Endodermal cell (in vitro differentiated cells): ENCODE results near the gene ZMYM2. TPM values are rescaled to one million over a fixed set of nuclear protein-coding genes. Genes with fewer than 3 reads are reported as not detected.

Experiments
- DNase-seq: peaks from one replicate; pipeline ENCODE4 v3.0.0-alpha.2; 2017
- H3K27ac ChIP-seq: 2 replicates; pipeline ENCODE4 v1.5.1; 2013; ENCODE audit warnings: mild to moderate bottlenecking, low read depth, low read length, moderate library complexity
- H3K27me3 ChIP-seq: 2 replicates; pipeline ENCODE4 v1.6.1; 2013; ENCODE audit warnings: mild to moderate bottlenecking, low read length, moderate library complexity; ENCODE audit not compliant: insufficient read depth, control insufficient read depth, poor library complexity, severe bottlenecking
- H3K36me3 ChIP-seq: 2 replicates; pipeline ENCODE4 v1.7.0; 2013; ENCODE audit warnings: mild to moderate bottlenecking, low read length, moderate library complexity; ENCODE audit not compliant: control insufficient read depth, insufficient read depth
- H3K4me1 ChIP-seq: one replicate; pipeline ENCODE4 v1.7.0; 2013; ENCODE audit warnings: low read length; ENCODE audit not compliant: control insufficient read depth, insufficient read depth
- H3K4me3 ChIP-seq: 2 replicates; pipeline ENCODE4 v1.5.1; 2013; ENCODE audit warnings: mild to moderate bottlenecking, low read length, moderate library complexity
- H3K9ac ChIP-seq: 2 replicates; pipeline ENCODE4 v1.6.1; 2013; ENCODE audit warnings: mild to moderate bottlenecking, low read length, moderate library complexity; ENCODE audit not compliant: poor library complexity, severe bottlenecking; ENCODE audit errors: extremely low read depth
- H3K9me3 ChIP-seq: 2 replicates; pipeline ENCODE4 v1.6.1; 2013; ENCODE audit warnings: mild to moderate bottlenecking, low read length, moderate library complexity; ENCODE audit not compliant: control insufficient read depth
- H3K27ac Mint-ChIP-seq: 2 replicates; pipeline ENCODE4 v1.8.0; 2020; ENCODE audit warnings: mixed read lengths
- H3K27me3 Mint-ChIP-seq: 2 replicates; pipeline ENCODE4 v1.8.0; 2021; ENCODE audit warnings: mild to moderate bottlenecking, mixed read lengths; ENCODE audit not compliant: insufficient read depth
- H3K36me3 Mint-ChIP-seq: 2 replicates; pipeline ENCODE4 v1.8.0; 2020; ENCODE audit warnings: low read depth, mixed read lengths
- H3K4me1 Mint-ChIP-seq: 2 replicates; pipeline ENCODE4 v1.8.0; 2020; ENCODE audit warnings: mixed read lengths
- H3K4me3 Mint-ChIP-seq: 2 replicates; pipeline ENCODE4 v1.8.0; 2020; ENCODE audit warnings: mild to moderate bottlenecking, moderate library complexity, mixed read lengths
- H3K9me3 Mint-ChIP-seq: 2 replicates; pipeline ENCODE4 v1.8.0; 2020; ENCODE audit warnings: mild to moderate bottlenecking, mixed read lengths
- WGBS, 2 experiments: methylation state at CpG; one replicate each; pipeline versions ENCODE4 v1.1.5 to v1.1.7; 2013; ENCODE audit warnings: missing lambda C conversion rate in 2 of 2, mixed read lengths in 1 of 2; ENCODE audit not compliant: insufficient coverage in 1 of 2, insufficient read length in 1 of 2; 5-methylcytosine and 5-hydroxymethylcytosine counted together
- total RNA-seq, 2 donors: library from RNA; stranded (reverse); fragmentation: NEBNext Ultra II Directional in 1 of 2; extraction: Animal tissue kit (Norgen Biotek cat#: 25700) in 1 of 2; gene quantifications; 2 replicates in 1 of 2; 3 replicates in 1 of 2; pipeline ENCODE4 v1.2.1, GENCODE V29; 2021
- TF ChIP-seq, protein P1 (sequence below): fragments of 200-600 bp; sonication (generic); conservative IDR thresholded peaks from 2 replicates; pipeline ENCODE4 v1.5.0; 2021; ENCODE audit warnings: antibody characterized with exemption, mild to moderate bottlenecking

Gene ZMYM2
- total RNA-seq, 2 donors from 2014 or later, result 200 to 207 TPM

DNA sequence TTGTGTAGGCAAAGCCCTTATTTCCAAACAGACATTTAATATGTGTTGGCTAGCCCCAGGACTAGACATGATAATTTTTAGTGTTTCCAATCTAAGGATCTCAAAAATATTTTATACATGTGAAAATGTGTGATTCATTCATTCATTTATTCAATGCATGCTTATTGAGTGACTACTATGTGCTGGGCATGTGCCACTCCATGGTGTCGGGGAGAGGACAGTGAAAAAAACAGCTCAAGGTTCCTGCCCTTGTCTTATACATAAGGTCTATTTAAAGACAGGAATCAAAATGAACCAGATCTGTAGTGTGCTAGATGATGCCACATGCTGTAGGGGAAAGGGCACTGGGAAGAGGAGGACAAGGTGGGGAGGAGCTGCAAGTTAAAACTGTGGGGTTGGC is 165.8 kb downstream of the ZMYM2 start:
- H3K27ac ChIP-seq, result no peak overlapping the region
- H3K9me3 Mint-ChIP-seq, result no peaks in the 10 kb centered on the region
- 82% methylated on average over 1 of the region's 1 CpG; no CpG with 5 or more reads in 1 of the 2 experiments for WGBS, 2 experiments
- H3K4me3 Mint-ChIP-seq, result no peak overlapping the region
- H3K4me1 Mint-ChIP-seq, result peaks cover 3% of the 10 kb centered on the region
- H3K9me3 ChIP-seq, result no peaks in the 10 kb centered on the region
- no peaks in the 10 kb centered on the region for H3K36me3 ChIP-seq
- H3K27me3 Mint-ChIP-seq, result peaks cover 22% of the 10 kb centered on the region
- H3K9ac ChIP-seq, result no peak overlapping the region
- H3K4me1 ChIP-seq, result no peaks in the 10 kb centered on the region
- DNase-seq, result peak; percentile 5
- peaks cover 26% of the 10 kb centered on the region for H3K27me3 ChIP-seq
- TF ChIP-seq, protein P1, sequence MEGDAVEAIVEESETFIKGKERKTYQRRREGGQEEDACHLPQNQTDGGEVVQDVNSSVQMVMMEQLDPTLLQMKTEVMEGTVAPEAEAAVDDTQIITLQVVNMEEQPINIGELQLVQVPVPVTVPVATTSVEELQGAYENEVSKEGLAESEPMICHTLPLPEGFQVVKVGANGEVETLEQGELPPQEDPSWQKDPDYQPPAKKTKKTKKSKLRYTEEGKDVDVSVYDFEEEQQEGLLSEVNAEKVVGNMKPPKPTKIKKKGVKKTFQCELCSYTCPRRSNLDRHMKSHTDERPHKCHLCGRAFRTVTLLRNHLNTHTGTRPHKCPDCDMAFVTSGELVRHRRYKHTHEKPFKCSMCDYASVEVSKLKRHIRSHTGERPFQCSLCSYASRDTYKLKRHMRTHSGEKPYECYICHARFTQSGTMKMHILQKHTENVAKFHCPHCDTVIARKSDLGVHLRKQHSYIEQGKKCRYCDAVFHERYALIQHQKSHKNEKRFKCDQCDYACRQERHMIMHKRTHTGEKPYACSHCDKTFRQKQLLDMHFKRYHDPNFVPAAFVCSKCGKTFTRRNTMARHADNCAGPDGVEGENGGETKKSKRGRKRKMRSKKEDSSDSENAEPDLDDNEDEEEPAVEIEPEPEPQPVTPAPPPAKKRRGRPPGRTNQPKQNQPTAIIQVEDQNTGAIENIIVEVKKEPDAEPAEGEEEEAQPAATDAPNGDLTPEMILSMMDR, result no peak
- no peak overlapping the region for H3K27ac Mint-ChIP-seq
- H3K4me3 ChIP-seq, result no peak overlapping the region
- no peaks in the 10 kb centered on the region for H3K36me3 Mint-ChIP-seq

DNA sequence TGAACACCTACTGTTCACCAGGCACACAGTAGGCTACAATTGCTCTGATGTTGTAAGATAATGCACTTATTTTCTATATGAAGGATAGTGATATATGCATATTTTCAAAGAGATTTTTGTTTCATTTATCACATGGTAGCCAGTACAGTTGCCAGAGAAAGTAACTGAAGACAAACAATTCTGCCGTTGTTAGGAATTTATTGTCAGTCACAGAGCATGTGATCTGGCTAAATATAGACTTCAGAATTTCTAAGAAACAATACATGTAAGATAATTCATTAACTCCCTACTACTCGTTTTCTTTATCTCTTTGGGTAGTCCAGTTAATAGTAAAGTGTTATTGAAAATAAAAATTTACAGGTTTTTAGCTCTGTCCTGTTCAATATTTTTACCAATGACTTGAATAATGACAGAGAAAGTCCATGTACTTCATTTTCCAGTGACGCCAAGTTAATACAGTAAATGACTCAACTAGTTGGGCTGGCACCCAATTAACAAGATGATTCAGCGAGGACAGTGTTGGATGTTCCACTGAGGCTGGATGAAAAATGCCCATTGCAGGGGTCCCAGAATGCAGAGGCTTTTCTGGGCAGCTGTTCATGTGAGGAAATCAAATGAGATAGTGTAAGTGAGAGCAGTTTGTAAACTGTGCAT is 166.7 kb downstream of the ZMYM2 start:
- Histone ChIP-seq H3K27ac (no peak overlapping the region), H3K36me3 (no peaks in the 10 kb centered on the region), H3K9ac (no peak overlapping the region), H3K27me3 (peaks cover 35% of the 10 kb centered on the region), H3K4me1 (no peaks in the 10 kb centered on the region), H3K4me3 (no peak overlapping the region), H3K9me3 (no peaks in the 10 kb centered on the region)
- Mint-ChIP-seq H3K27me3 (peaks cover 22% of the 10 kb centered on the region), H3K4me1 (peaks cover 3% of the 10 kb centered on the region), H3K4me3 (no peak overlapping the region), H3K27ac (no peak overlapping the region), H3K9me3 (no peaks in the 10 kb centered on the region), H3K36me3 (no peaks in the 10 kb centered on the region)
- DNase-seq, result no peak
- 87 to 88% methylated on average over 3 of the region's 4 CpGs for WGBS, 2 experiments
- TF ChIP-seq, protein P1, result no peak

DNA sequence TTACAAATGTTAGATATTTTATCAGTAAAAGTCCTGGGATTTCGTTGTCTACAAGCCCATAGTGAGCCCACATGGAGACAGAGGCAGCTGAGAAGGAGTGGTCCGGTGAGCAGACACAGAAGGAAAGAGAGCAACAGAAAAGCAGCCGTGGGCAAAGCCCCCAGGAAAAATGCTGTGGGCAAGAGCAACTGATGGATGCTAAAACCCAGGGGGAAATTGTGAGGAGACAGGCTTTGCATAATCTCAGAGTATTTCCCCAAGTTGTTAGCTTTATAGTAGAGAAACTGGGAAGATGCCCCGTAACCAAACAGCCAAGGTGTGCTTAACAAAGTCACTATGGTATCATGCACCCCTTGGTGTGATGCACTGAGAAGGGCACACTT is 167.2 kb downstream of the ZMYM2 start:
- H3K9me3 ChIP-seq, result no peaks in the 10 kb centered on the region
- H3K27ac ChIP-seq, result no peak overlapping the region
- no peak overlapping the region for H3K4me3 ChIP-seq
- no peaks in the 10 kb centered on the region for H3K36me3 Mint-ChIP-seq
- WGBS, 2 experiments, result 83 to 94% methylated on average over 4 of the region's 4 CpGs
- DNase-seq, result peak; percentile 28
- no peaks in the 10 kb centered on the region for H3K9me3 Mint-ChIP-seq
- peaks cover 22% of the 10 kb centered on the region for H3K27me3 Mint-ChIP-seq
- H3K4me1 Mint-ChIP-seq, result peaks cover 3% of the 10 kb centered on the region
- H3K9ac ChIP-seq, result no peak overlapping the region
- peaks cover 40% of the 10 kb centered on the region for H3K27me3 ChIP-seq
- H3K4me1 ChIP-seq, result no peaks in the 10 kb centered on the region
- H3K36me3 ChIP-seq, result no peaks in the 10 kb centered on the region
- no peak overlapping the region for H3K4me3 Mint-ChIP-seq
- H3K27ac Mint-ChIP-seq, result no peak overlapping the region
- TF ChIP-seq, protein P1, result no peak
